Non-pigmented ciliary epithelial cell (primary cell): ENCODE data around the gene CNTNAP2.
"Not testable (repeated sequence)": the region's sequence is repeated elsewhere in the genome, so short reads cannot be mapped to it uniquely, and the experiment has no call there.

Source experiments
- DNase-seq: peaks from one replicate; pipeline ENCODE4 v3.0.0-alpha.2; 2010; ENCODE audit warnings: low read depth

Gene CNTNAP2

DNA sequence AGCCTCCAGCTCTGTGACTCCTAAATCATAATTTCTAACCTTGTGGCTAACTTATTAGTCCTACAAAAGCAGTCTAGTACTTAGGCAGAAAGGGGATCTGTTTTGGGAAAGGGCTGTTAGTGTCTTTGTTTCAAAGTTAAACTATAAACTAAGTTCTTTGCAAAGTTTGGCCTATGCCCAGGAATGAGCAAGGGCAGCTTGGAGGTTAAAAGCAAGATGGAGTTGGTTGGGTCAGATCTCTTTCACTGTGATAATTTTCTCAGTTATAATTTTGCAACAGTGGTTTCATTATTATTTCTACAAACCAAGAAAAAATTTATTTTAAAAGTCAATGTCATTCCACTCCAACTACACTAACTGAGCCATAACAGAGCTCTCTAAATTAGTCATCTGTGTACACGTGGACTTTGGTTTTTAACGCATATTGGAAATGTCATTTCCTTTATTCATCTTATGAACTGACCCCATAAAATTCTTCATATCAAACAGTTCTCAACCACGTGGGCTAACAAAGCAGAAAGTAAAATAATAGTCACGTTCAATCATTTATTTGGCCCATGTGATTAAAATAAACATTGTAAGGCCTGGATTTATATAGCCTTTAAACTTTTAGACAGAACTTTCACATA is 2330.7 kb downstream of the CNTNAP2 start:
- no peak for DNase-seq

GRCh38 chr7:148451526-148451925 is 2334.9 kb downstream of the CNTNAP2 start:
- not testable (repeated sequence) for DNase-seq

- no peak for DNase-seq
Measured at GRCh38 chr7:148456351-148456750, 2339.8 kb downstream of the CNTNAP2 start.

DNA sequence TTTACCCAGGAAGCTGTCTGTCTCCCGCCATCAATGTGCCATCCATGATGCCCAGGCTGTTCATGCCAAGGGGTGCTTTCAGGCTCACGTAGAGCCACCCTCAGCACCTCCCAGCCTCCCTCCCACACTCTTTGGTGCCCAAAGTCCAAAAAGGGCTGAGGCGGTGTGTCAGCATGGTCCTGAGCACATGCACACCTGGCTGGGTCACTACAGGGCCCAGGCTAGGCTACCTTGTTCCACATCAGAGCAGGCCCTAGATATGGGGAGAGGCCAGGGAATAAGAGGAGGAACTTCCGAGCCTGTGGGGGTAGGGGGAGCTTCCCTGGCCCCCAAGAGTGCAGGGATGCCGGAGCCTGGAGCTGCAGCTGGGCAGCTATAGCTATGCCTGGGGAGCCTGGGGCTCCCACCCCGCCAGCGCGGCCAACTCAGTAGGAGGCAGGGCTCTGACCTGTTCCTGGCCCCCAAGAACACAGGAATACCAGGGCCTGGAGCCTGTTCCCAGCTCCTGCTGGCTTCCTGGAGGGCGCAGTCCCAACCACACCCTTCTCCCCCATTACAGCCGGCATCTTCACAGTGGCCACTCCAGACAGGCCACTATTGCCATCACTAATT is 2340.8 kb downstream of the CNTNAP2 start:
- DNase-seq: no peak

DNA sequence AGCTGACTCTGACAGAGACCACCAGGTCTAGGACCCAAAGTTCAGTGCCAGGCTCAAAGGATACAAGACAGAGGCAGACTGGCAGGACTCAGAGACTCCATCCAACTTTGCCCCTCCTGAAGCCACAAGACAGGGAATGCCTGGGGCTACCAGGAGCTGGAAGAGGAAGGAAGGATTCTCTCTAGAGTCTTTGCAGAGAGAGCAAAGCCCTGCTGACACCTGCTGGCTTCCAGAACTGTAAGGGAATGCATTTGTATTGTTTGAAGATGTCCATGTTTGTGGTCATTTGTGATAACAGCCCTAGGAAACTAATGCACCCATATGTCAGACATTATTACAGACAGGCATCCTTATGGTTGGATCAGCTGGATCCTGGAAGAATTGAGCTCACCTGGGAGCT is 2341.7 kb downstream of the CNTNAP2 start:
- no peak for DNase-seq

DNA sequence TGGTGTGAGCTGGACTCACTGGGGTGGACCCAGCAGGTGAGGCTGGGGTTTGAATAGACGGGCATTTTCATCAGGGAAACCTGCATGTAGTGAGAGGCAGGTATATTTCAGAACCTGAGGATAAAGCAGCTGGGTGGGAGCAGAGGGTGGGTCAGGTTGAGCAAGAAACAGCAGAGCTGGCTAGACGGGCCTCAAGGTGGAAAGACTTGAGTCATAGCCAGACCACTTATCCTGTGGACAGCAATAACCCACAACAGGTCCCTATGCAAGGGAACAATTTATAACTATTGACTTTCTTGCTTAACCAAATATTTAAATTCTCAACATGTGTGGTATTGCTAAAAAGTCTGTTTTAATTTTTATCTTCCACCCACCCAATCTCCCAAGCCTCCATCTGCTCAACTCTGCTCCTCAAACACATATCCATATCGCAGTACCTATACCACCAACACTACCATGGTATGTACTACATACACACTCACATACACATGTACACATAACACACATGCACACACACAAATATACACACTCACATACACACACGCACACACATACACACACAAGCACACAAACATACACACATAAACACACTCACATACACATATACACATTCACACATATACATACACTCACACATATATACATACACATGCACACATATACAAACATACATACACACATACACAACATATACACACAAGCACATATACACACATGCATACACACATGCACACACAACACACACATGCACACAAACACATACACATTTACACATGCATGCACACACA is 2345.0 kb downstream of the CNTNAP2 start:
- no peak for DNase-seq

DNA sequence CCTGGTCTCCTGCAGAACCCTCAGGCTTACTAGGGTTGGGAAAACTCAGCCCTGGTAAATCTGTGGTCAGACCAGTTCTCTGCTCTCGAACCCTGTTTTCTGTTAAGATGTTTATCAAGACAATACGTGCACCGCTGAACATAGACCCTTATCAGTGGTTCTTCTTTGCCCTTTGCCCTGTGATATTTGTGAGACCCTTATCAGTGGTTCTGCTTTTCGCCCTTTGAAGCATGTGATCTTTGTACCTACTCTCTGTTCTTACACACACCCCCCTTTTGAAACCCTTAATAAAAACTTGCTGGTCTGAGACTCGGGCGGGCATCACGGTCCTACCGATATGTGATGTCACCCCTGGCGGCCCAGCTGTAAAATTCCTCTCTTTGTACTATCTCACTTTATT is 2346.2 kb downstream of the CNTNAP2 start:
- not testable (repeated sequence) for DNase-seq

GRCh38 chr7:148463210-148463609 is 2346.6 kb downstream of the CNTNAP2 start:
- DNase-seq: no peak

DNA sequence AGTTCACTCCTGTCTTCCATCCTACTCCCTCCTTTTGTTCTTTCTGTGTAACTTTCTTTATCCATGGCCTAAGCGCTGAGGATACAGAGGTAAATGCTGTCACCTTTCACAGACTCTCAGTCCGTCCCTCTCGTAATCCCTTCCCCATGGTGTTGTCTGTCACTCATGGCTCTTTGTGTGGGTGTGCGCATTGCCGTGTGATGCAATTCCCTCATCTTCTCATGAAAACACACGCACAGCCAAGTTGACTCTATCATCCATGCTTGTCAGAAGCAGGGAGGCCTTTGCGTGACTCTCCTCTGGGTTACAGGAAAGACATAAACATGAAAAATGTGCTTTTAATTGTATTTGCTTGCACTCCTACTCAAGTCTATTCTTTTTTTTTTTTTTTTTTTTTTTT is 2348.3 kb downstream of the CNTNAP2 start:
- DNase-seq: no peak

DNA sequence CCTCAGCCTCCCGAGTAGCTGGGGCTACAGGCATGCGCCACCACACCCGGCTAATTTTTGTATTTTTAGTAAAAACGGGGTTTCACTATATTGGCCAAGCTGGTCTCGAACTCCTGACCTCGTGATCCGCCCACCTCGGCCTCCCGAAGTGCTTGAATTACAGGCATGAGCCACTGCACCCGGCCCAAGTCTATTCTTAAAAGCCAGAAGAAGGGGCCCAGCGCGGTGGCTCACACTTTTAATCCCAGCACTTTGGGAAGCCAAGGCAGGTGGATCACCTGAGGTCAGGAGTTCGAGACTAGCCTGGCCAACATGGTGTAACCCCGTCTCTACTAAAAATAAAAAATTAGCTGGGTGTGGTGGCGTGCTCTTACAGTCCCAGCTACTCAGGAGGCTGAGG is 2348.8 kb downstream of the CNTNAP2 start:
- not testable (repeated sequence) for DNase-seq

GRCh38 chr7:148466120-148466519 is 2349.5 kb downstream of the CNTNAP2 start:
- DNase-seq: no peak

DNA sequence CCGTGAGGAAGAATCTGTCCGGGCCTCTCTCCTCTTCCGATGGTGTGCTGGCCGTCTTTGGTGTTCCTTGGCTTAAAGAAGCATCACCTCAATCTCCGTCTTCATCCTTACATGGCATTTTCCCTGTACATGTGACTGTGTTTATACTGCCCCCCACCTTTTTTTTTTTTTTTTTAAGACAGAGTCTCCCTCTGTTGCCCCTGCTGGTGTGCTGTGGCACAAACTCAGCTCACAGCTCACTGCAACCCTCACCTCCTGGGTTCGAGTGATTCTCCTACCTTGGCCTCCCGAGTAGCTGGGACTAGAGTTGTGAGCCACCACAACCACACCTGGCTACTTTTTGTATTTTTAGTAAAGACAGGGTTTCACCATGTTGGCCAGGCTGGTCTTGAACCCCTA is 2352.1 kb downstream of the CNTNAP2 start:
- no peak for DNase-seq
